Measurements from ENCODE around the gene AMER3. TPM values are rescaled to one million over a fixed set of nuclear protein-coding genes. Genes with fewer than 3 reads are reported as not detected.

AMER3 gene
- total and polyA plus RNA-seq, 2 donors from 2014 or later, result not detected

GRCh38 chr2:130724455-130724854 lies 30.9 kb upstream of the AMER3 start:
- no peak overlapping the region for H3K27ac ChIP-seq (ENCODE audit: low read depth in 2 of 2, low read length in 2 of 2)
- H3K4me3 ChIP-seq (ENCODE audit: low read length in 3 of 3), result no peak overlapping the region
- TF ChIP-seq, protein P1, sequence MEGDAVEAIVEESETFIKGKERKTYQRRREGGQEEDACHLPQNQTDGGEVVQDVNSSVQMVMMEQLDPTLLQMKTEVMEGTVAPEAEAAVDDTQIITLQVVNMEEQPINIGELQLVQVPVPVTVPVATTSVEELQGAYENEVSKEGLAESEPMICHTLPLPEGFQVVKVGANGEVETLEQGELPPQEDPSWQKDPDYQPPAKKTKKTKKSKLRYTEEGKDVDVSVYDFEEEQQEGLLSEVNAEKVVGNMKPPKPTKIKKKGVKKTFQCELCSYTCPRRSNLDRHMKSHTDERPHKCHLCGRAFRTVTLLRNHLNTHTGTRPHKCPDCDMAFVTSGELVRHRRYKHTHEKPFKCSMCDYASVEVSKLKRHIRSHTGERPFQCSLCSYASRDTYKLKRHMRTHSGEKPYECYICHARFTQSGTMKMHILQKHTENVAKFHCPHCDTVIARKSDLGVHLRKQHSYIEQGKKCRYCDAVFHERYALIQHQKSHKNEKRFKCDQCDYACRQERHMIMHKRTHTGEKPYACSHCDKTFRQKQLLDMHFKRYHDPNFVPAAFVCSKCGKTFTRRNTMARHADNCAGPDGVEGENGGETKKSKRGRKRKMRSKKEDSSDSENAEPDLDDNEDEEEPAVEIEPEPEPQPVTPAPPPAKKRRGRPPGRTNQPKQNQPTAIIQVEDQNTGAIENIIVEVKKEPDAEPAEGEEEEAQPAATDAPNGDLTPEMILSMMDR (IDR thresholded peaks at IDR 0.05; ENCODE audit: borderline replicate concordance, extremely low read depth, insufficient read depth), result no peak
- no peaks in the 10 kb centered on the region for H3K36me3 ChIP-seq (ENCODE audit: control insufficient read depth in 2 of 3, insufficient read depth in 3 of 3, low read length in 3 of 3)
- no peaks in the 10 kb centered on the region for H3K27me3 ChIP-seq (ENCODE audit: control insufficient read depth, insufficient read depth, low read length)
- FAIRE-seq, result no peak
- intact Hi-C loops (cut with DNase I), result no loop called here
- H3K9me3 ChIP-seq (ENCODE audit: control insufficient read depth in 2 of 3, insufficient read depth in 1 of 3, low read length in 3 of 3), result no peaks in the 10 kb centered on the region
- DNase-seq, result no peak
- H3K9ac ChIP-seq (ENCODE audit: low read length in 3 of 3), result no peak overlapping the region
- peaks cover 0 to 10% (median 0%) of the 10 kb centered on the region in 3 donors for H3K4me1 ChIP-seq (ENCODE audit: control insufficient read depth in 2 of 3, insufficient read depth in 2 of 3, low read depth in 1 of 3, low read length in 3 of 3)

GRCh38 chr2:130726614-130727180 lies 28.6 kb upstream of the AMER3 start:
- H3K4me1 ChIP-seq (ENCODE audit: control insufficient read depth in 2 of 3, insufficient read depth in 2 of 3, low read depth in 1 of 3, low read length in 3 of 3), result peaks cover 0 to 10% (median 0%) of the 10 kb centered on the region in 3 donors
- peak overlapping the region; percentile 28 to 56 (median 56) for H3K4me3 ChIP-seq (ENCODE audit: low read length in 3 of 3)
- no peaks in the 10 kb centered on the region for H3K27me3 ChIP-seq (ENCODE audit: control insufficient read depth, insufficient read depth, low read length)
- no peaks in the 10 kb centered on the region for H3K9me3 ChIP-seq (ENCODE audit: control insufficient read depth in 2 of 3, insufficient read depth in 1 of 3, low read length in 3 of 3)
- TF ChIP-seq, protein P1 (IDR thresholded peaks at IDR 0.05; ENCODE audit: borderline replicate concordance, extremely low read depth, insufficient read depth), result no peak
- DNase-seq (peak in 1 of 5 donors; percentile 54), FAIRE-seq (no peak)
- H3K36me3 ChIP-seq (ENCODE audit: control insufficient read depth in 2 of 3, insufficient read depth in 3 of 3, low read length in 3 of 3), result no peaks in the 10 kb centered on the region
- intact Hi-C loops (cut with DNase I), result no loop called here
- no peak overlapping the region for H3K27ac ChIP-seq (ENCODE audit: low read depth in 2 of 2, low read length in 2 of 2)
- H3K9ac ChIP-seq (ENCODE audit: low read length in 3 of 3), result peak overlapping the region in 1 of 3 donors; percentile 46

DNA sequence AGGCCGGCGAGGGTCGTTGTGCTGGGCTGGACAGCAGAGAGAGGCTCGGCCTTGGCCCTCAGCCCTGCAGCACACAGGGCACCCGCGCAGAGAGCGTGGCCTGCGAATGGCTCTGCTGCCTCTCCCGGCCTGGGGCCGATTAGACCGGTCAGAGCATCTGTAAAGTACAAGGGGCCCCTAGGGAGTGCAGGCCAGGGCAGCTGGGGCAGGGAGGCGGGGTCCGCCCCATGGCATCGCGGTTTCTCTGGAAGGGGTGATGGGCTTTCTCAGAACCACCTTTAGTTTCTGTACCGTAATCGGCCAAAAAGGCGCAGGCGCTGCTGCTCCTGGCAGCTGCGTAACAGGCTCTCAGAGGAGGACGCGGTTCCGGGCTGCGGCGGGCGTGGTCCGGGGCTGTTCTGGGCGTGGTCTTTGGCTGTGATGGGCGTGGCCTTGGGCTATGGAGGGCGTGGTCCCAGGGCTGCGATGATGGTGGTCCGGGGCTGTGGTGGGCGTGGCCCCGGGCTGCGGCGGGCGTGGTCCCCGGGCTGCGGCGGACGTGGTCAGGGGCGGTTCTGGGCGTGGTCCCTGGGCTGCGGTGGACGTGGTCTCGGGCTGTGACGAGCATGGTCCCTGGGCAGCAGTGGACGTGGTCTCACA lies 27.9 kb upstream of the AMER3 start:
- peaks cover 0 to 10% (median 0%) of the 10 kb centered on the region in 3 donors for H3K4me1 ChIP-seq (ENCODE audit: control insufficient read depth in 2 of 3, insufficient read depth in 2 of 3, low read depth in 1 of 3, low read length in 3 of 3)
- peak overlapping the region in 1 of 2 donors; percentile 53 for H3K27ac ChIP-seq (ENCODE audit: low read depth in 2 of 2, low read length in 2 of 2)
- peak overlapping the region in 2 of 3 donors; percentile 41 to 46 for H3K9ac ChIP-seq (ENCODE audit: low read length in 3 of 3)
- no peaks in the 10 kb centered on the region for H3K9me3 ChIP-seq (ENCODE audit: control insufficient read depth in 2 of 3, insufficient read depth in 1 of 3, low read length in 3 of 3)
- H3K27me3 ChIP-seq (ENCODE audit: control insufficient read depth, insufficient read depth, low read length), result no peaks in the 10 kb centered on the region
- FAIRE-seq (no peak), DNase-seq (peak; percentile 90 to 96 (median 92))
- intact Hi-C loops (cut with DNase I), result no loop called here
- no peaks in the 10 kb centered on the region for H3K36me3 ChIP-seq (ENCODE audit: control insufficient read depth in 2 of 3, insufficient read depth in 3 of 3, low read length in 3 of 3)
- H3K4me3 ChIP-seq (ENCODE audit: low read length in 3 of 3), result peak overlapping the region; percentile 39 to 56 (median 56)
- TF ChIP-seq, protein P1 (IDR thresholded peaks at IDR 0.05; ENCODE audit: borderline replicate concordance, extremely low read depth, insufficient read depth), result no peak

All from kidney (tissue), 14 donors.